Measurements from ENCODE around the gene ZNF275.
"Not testable (repeated sequence)": the region's sequence is repeated elsewhere in the genome, so short reads cannot be mapped to it uniquely, and the experiment has no call there.

ZNF275 gene

GRCh38 chrX:153353416-153353815, 19.5 kb downstream of the ZNF275 start:
- DNase-seq = no peak

GRCh38 chrX:153357877-153358276, 23.9 kb downstream of the ZNF275 start:
- DNase-seq = no peak

- DNase-seq = no peak
These were observed 27.9 kb downstream of the ZNF275 start for GRCh38 chrX:153361781-153362397.

- DNase-seq = no peak
These were observed 31.7 kb downstream of the ZNF275 start for GRCh38 chrX:153365670-153366069.

- DNase-seq = no peak
These were observed 32.2 kb downstream of the ZNF275 start for GRCh38 chrX:153366119-153366518.

GRCh38 chrX:153366878-153367538, 33.1 kb downstream of the ZNF275 start:
- no peak for DNase-seq

- DNase-seq = no peak
These were observed 36.5 kb downstream of the ZNF275 start for GRCh38 chrX:153370293-153371055.

GRCh38 chrX:153371256-153371655, 37.3 kb downstream of the ZNF275 start:
- no peak for DNase-seq

GRCh38 chrX:153372949-153373348, 39.0 kb downstream of the ZNF275 start:
- DNase-seq = no peak

- no peak for DNase-seq
These were observed 40.5 kb downstream of the ZNF275 start for GRCh38 chrX:153374426-153374825.

- DNase-seq = no peak
These were observed 41.6 kb downstream of the ZNF275 start for GRCh38 chrX:153375571-153375970.

- no peak for DNase-seq
These were observed 43.8 kb downstream of the ZNF275 start for GRCh38 chrX:153377727-153378126.

GRCh38 chrX:153378607-153379006, 44.7 kb downstream of the ZNF275 start:
- no peak for DNase-seq

GRCh38 chrX:153379508-153379907, 45.6 kb downstream of the ZNF275 start:
- no peak for DNase-seq

- DNase-seq = no peak
These were observed 46.1 kb downstream of the ZNF275 start for GRCh38 chrX:153379971-153380581.

GRCh38 chrX:153380691-153381090, 46.7 kb downstream of the ZNF275 start:
- DNase-seq = no peak

GRCh38 chrX:153381684-153382532, 48.0 kb downstream of the ZNF275 start:
- peak in 33 of 56 donors; percentile 1 to 48 (median 15) for DNase-seq

GRCh38 chrX:153382563-153383482, 48.9 kb downstream of the ZNF275 start:
- no peak for DNase-seq

GRCh38 chrX:153384390-153384789, 50.4 kb downstream of the ZNF275 start:
- no peak for DNase-seq

- DNase-seq = not testable (repeated sequence)
These were observed 51.0 kb downstream of the ZNF275 start for GRCh38 chrX:153384973-153385372.
